ENCODE results near the gene NFATC2.
A peak's percentile ranks its signal among the peaks of the same experiment; 100 is the strongest.

NFATC2 gene

GRCh38 chr20:51398083-51398482 lies 144.4 kb downstream of the NFATC2 start:
- intact Hi-C loops (cut with DNase I; ENCODE audit: low total_unique reads) = no loop called here
- Histone ChIP-seq H3K4me1 (peaks cover 0 to 27% (median 9%) of the 10 kb centered on the region in 4 donors), H3K27me3 (no peaks in the 10 kb centered on the region), H3K27ac (no peak overlapping the region), H3K4me3 (no peak overlapping the region), H3K36me3 (no peaks in the 10 kb centered on the region), H3K9me3 (no peaks in the 10 kb centered on the region)
- no peak for TF ChIP-seq CTCF (IDR thresholded peaks at IDR 0.05)
- no peak for DNase-seq

GRCh38 chr20:51397137-51397536 lies 145.4 kb downstream of the NFATC2 start:
- no peaks in the 10 kb centered on the region for H3K27me3 ChIP-seq
- intact Hi-C loops (cut with DNase I; ENCODE audit: low total_unique reads) = no loop called here
- no peak overlapping the region for H3K4me3 ChIP-seq
- H3K4me1 ChIP-seq = peaks cover 0 to 31% (median 9%) of the 10 kb centered on the region in 4 donors
- no peaks in the 10 kb centered on the region for H3K36me3 ChIP-seq
- H3K27ac ChIP-seq = peak overlapping the region; percentile 39 to 43
- DNase-seq = no peak
- H3K9me3 ChIP-seq = no peaks in the 10 kb centered on the region
- no peak for TF ChIP-seq CTCF (IDR thresholded peaks at IDR 0.05)

DNA sequence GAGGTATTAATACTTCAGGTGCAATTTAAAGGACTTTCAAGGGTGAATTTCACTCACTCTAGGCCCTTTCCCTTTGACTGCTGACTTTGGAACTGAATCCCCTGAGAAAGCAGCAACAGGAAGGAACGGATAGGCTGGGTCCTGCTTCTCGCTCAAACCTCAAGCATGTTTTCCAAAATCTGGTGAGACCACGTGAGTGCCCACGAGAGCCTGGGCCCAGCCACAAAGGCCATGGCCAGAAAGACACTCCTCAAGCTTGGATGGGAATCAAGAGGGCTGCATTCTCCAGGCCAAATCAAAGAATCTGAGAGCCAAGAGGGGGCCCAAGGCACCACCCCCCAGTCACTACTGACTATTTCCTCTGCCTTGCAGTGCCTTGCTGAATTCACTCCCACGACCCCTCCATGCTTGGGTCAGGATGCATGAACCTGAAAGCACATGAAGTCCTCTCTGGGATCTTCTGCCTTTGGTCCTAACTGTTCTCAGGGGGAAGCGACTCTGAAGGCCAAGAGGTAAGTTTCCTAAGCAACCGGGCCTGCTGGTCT lies 146.1 kb downstream of the NFATC2 start:
- DNase-seq = no peak
- Histone ChIP-seq H3K27me3 (no peaks in the 10 kb centered on the region), H3K4me1 (peaks cover 0 to 31% (median 9%) of the 10 kb centered on the region in 4 donors), H3K4me3 (no peak overlapping the region), H3K27ac (peak overlapping the region; percentile 39 to 43), H3K36me3 (no peaks in the 10 kb centered on the region), H3K9me3 (no peaks in the 10 kb centered on the region)
- no peak for TF ChIP-seq CTCF (IDR thresholded peaks at IDR 0.05)
- intact Hi-C loops (cut with DNase I; ENCODE audit: low total_unique reads) = no loop called here

- no peak for DNase-seq
- Histone ChIP-seq H3K4me1 (peaks cover 0 to 31% (median 9%) of the 10 kb centered on the region in 4 donors), H3K36me3 (no peaks in the 10 kb centered on the region), H3K27me3 (no peaks in the 10 kb centered on the region), H3K9me3 (no peaks in the 10 kb centered on the region), H3K4me3 (no peak overlapping the region), H3K27ac (peak overlapping the region in 1 of 2 donors; percentile 16)
- TF ChIP-seq CTCF (IDR thresholded peaks at IDR 0.05) = no peak
- intact Hi-C loops (cut with DNase I; ENCODE audit: low total_unique reads) = no loop called here
Observed at GRCh38 chr20:51394706-51395105, 147.8 kb downstream of the NFATC2 start.

DNA sequence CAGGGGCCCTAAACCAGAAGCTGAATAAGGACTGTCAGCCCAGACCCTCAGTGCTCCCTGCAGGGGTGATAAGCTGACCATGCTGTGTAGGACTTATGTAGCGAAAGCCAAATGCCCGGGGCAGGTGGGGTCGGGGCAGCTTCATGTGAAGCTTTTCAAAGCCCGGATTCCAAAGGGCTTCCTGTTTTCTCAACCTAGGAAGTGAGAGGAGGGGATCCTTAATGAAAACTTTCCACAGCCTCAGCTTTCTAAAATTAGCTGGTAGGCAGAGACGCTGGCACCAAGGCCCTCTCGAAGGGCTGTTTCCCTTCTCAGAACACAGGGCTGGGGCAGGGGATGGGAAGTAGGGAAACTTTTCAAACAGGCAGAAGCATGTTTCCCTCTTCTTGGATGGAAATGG lies 148.9 kb downstream of the NFATC2 start:
- Histone ChIP-seq H3K27ac (peak overlapping the region in 1 of 2 donors; percentile 37), H3K9me3 (no peaks in the 10 kb centered on the region), H3K4me1 (peaks cover 0 to 31% (median 9%) of the 10 kb centered on the region in 4 donors), H3K27me3 (no peaks in the 10 kb centered on the region), H3K4me3 (no peak overlapping the region), H3K36me3 (no peaks in the 10 kb centered on the region)
- intact Hi-C loops (cut with DNase I; ENCODE audit: low total_unique reads) = no loop called here
- TF ChIP-seq CTCF (IDR thresholded peaks at IDR 0.05) = no peak
- no peak for DNase-seq
